ENCODE data around the gene STX18. TPM values are rescaled to one million over a fixed set of nuclear protein-coding genes. Genes with fewer than 3 reads are reported as not detected.
"Not testable (repeated sequence)": the region's sequence is repeated elsewhere in the genome, so short reads cannot be mapped to it uniquely, and the experiment has no call there.

Gene STX18
- total RNA-seq, 2 donors from 2014 or later, result 19.1 to 26.9 TPM

- no peaks in the 10 kb centered on the region for H3K27me3 Mint-ChIP-seq
- H3K27ac Mint-ChIP-seq, result no peak overlapping the region
- no peak overlapping the region for H3K4me3 Mint-ChIP-seq
- H3K36me3 Mint-ChIP-seq (ENCODE audit: low read depth), result no peaks in the 10 kb centered on the region
- peak; percentile 86 for ATAC-seq (replicated peaks)
- H3K9me3 Mint-ChIP-seq, result no peaks in the 10 kb centered on the region
- peaks cover 5% of the 10 kb centered on the region for H3K4me1 Mint-ChIP-seq
These were observed 53.1 kb downstream of the STX18 start for GRCh38 chr4:4488405-4489404.

GRCh38 chr4:4486969-4487368, 54.9 kb downstream of the STX18 start:
- no peak for ATAC-seq (replicated peaks)
- no peaks in the 10 kb centered on the region for H3K27me3 Mint-ChIP-seq
- H3K36me3 Mint-ChIP-seq (ENCODE audit: low read depth), result no peaks in the 10 kb centered on the region
- H3K4me1 Mint-ChIP-seq, result peaks cover 4% of the 10 kb centered on the region
- H3K4me3 Mint-ChIP-seq, result no peak overlapping the region
- H3K27ac Mint-ChIP-seq, result no peak overlapping the region
- H3K9me3 Mint-ChIP-seq, result no peaks in the 10 kb centered on the region

GRCh38 chr4:4485806-4486205, 56.0 kb downstream of the STX18 start:
- no peak overlapping the region for H3K4me3 Mint-ChIP-seq

GRCh38 chr4:4481399-4481994, 60.4 kb downstream of the STX18 start:
- Mint-ChIP-seq H3K4me1 (peaks cover 14% of the 10 kb centered on the region), H3K9me3 (no peaks in the 10 kb centered on the region), H3K4me3 (no peak overlapping the region), H3K36me3 (ENCODE audit: low read depth) (no peaks in the 10 kb centered on the region), H3K27me3 (no peaks in the 10 kb centered on the region), H3K27ac (peak overlapping the region; percentile 13)
- ATAC-seq (replicated peaks), result no peak

More at GRCh38 chr4:4485806-4486205, 56.0 kb downstream of the STX18 start:
- no peak for ATAC-seq (replicated peaks)
- H3K9me3 Mint-ChIP-seq, result no peaks in the 10 kb centered on the region
- no peaks in the 10 kb centered on the region for H3K36me3 Mint-ChIP-seq (ENCODE audit: low read depth)
- H3K4me1 Mint-ChIP-seq, result peaks cover 9% of the 10 kb centered on the region
- H3K27ac Mint-ChIP-seq, result no peak overlapping the region
- H3K27me3 Mint-ChIP-seq, result no peaks in the 10 kb centered on the region

GRCh38 chr4:4480685-4481398, 61.0 kb downstream of the STX18 start:
- peak; percentile 26 for ATAC-seq (replicated peaks)
- H3K27me3 Mint-ChIP-seq, result no peaks in the 10 kb centered on the region

GRCh38 chr4:4480205-4480604, 61.6 kb downstream of the STX18 start:
- no peak overlapping the region for H3K27ac Mint-ChIP-seq
- no peak overlapping the region for H3K4me3 Mint-ChIP-seq
- no peaks in the 10 kb centered on the region for H3K9me3 Mint-ChIP-seq
- no peaks in the 10 kb centered on the region for H3K27me3 Mint-ChIP-seq
- H3K36me3 Mint-ChIP-seq (ENCODE audit: low read depth), result no peaks in the 10 kb centered on the region
- no peak for ATAC-seq (replicated peaks)
- peaks cover 14% of the 10 kb centered on the region for H3K4me1 Mint-ChIP-seq

More at GRCh38 chr4:4480685-4481398, 61.0 kb downstream of the STX18 start:
- Mint-ChIP-seq H3K9me3 (no peaks in the 10 kb centered on the region), H3K4me1 (peaks cover 14% of the 10 kb centered on the region), H3K36me3 (ENCODE audit: low read depth) (no peaks in the 10 kb centered on the region), H3K27ac (no peak overlapping the region), H3K4me3 (no peak overlapping the region)

- H3K4me3 Mint-ChIP-seq, result no peak overlapping the region
- no peaks in the 10 kb centered on the region for H3K9me3 Mint-ChIP-seq
- no peak for ATAC-seq (replicated peaks)
- H3K27me3 Mint-ChIP-seq, result no peaks in the 10 kb centered on the region
- no peak overlapping the region for H3K27ac Mint-ChIP-seq
- H3K4me1 Mint-ChIP-seq, result peaks cover 14% of the 10 kb centered on the region
- no peaks in the 10 kb centered on the region for H3K36me3 Mint-ChIP-seq (ENCODE audit: low read depth)
These were observed 62.5 kb downstream of the STX18 start for GRCh38 chr4:4479366-4479765.

GRCh38 chr4:4477796-4478195, 64.1 kb downstream of the STX18 start:
- H3K27ac Mint-ChIP-seq, result no peak overlapping the region
- no peak overlapping the region for H3K4me3 Mint-ChIP-seq
- no peaks in the 10 kb centered on the region for H3K9me3 Mint-ChIP-seq
- no peak for ATAC-seq (replicated peaks)
- H3K4me1 Mint-ChIP-seq, result peaks cover 24% of the 10 kb centered on the region
- H3K36me3 Mint-ChIP-seq (ENCODE audit: low read depth), result no peaks in the 10 kb centered on the region
- H3K27me3 Mint-ChIP-seq, result no peaks in the 10 kb centered on the region

- H3K27ac Mint-ChIP-seq, result no peak overlapping the region
These were observed 64.5 kb downstream of the STX18 start for GRCh38 chr4:4477391-4477790.

GRCh38 chr4:4474476-4474875, 67.4 kb downstream of the STX18 start:
- no peak for ATAC-seq (replicated peaks)
- Mint-ChIP-seq H3K4me3 (no peak overlapping the region), H3K4me1 (peaks cover 10% of the 10 kb centered on the region), H3K9me3 (no peaks in the 10 kb centered on the region), H3K36me3 (ENCODE audit: low read depth) (peaks cover 15% of the 10 kb centered on the region), H3K27me3 (no peaks in the 10 kb centered on the region), H3K27ac (peak overlapping the region; percentile 38)

More at GRCh38 chr4:4477391-4477790, 64.5 kb downstream of the STX18 start:
- H3K4me1 Mint-ChIP-seq, result peaks cover 24% of the 10 kb centered on the region
- no peak overlapping the region for H3K4me3 Mint-ChIP-seq
- H3K36me3 Mint-ChIP-seq (ENCODE audit: low read depth), result no peaks in the 10 kb centered on the region
- no peaks in the 10 kb centered on the region for H3K9me3 Mint-ChIP-seq
- no peaks in the 10 kb centered on the region for H3K27me3 Mint-ChIP-seq
- no peak for ATAC-seq (replicated peaks)

GRCh38 chr4:4472344-4472958, 69.4 kb downstream of the STX18 start:
- Mint-ChIP-seq H3K4me1 (peaks cover 10% of the 10 kb centered on the region), H3K4me3 (no peak overlapping the region), H3K9me3 (no peaks in the 10 kb centered on the region), H3K36me3 (ENCODE audit: low read depth) (peaks cover 35% of the 10 kb centered on the region), H3K27me3 (no peaks in the 10 kb centered on the region), H3K27ac (no peak overlapping the region)
- no peak for ATAC-seq (replicated peaks)

- H3K27me3 Mint-ChIP-seq, result no peaks in the 10 kb centered on the region
- peaks cover 16% of the 10 kb centered on the region for H3K4me1 Mint-ChIP-seq
- no peaks in the 10 kb centered on the region for H3K9me3 Mint-ChIP-seq
- no peak overlapping the region for H3K4me3 Mint-ChIP-seq
- ATAC-seq (replicated peaks), result no peak
- H3K36me3 Mint-ChIP-seq (ENCODE audit: low read depth), result peaks cover 48% of the 10 kb centered on the region
- H3K27ac Mint-ChIP-seq, result no peak overlapping the region
These were observed 70.7 kb downstream of the STX18 start for GRCh38 chr4:4471195-4471594.

GRCh38 chr4:4470208-4470607, 71.6 kb downstream of the STX18 start:
- Mint-ChIP-seq H3K4me3 (no peak overlapping the region), H3K4me1 (peaks cover 20% of the 10 kb centered on the region), H3K9me3 (peaks cover 2% of the 10 kb centered on the region), H3K36me3 (ENCODE audit: low read depth) (peaks cover 58% of the 10 kb centered on the region), H3K27ac (no peak overlapping the region), H3K27me3 (no peaks in the 10 kb centered on the region)
- no peak for ATAC-seq (replicated peaks)

- Mint-ChIP-seq H3K27ac (peak overlapping the region; percentile 6), H3K36me3 (ENCODE audit: low read depth) (peaks cover 57% of the 10 kb centered on the region), H3K4me1 (peaks cover 41% of the 10 kb centered on the region)
- H3K27me3 Mint-ChIP-seq; ATAC-seq (replicated peaks); H3K4me3 Mint-ChIP-seq; H3K9me3 Mint-ChIP-seq: not testable (repeated sequence)
These were observed 76.6 kb downstream of the STX18 start for GRCh38 chr4:4465238-4465637.
